ENCODE measurements around the gene SBDS. TPM values are rescaled to one million over a fixed set of nuclear protein-coding genes. Genes with fewer than 3 reads are reported as not detected.
"Not testable (repeated sequence)": the region's sequence is repeated elsewhere in the genome, so short reads cannot be mapped to it uniquely, and the experiment has no call there.

Gene SBDS
- total RNA-seq, 6 experiments from 2014 or later = 50.5 to 63.1 (median 60.5) TPM

DNA sequence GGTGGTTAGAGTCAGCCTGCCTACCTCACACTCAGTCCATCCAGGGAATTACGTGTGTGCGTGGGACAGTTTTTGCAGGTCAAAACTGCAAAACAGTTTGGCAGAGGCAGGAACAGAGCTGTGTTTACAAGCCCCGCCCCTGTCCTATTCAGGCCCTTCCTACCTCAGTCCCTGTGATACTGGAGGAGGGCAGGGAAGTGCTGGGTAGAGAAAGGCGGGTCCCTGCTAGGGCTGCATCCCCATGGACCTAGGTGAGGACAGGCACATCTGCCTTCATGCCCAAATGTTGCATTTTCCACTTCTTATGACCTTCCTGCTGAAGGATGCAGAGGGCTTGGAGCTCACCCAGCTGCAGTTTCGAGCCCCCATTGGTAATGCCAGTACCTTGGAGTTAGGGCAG lies 25.1 kb downstream of the SBDS start:
- no peaks in the 10 kb centered on the region for H3K4me1 ChIP-seq
- H3K36me3 ChIP-seq = no peaks in the 10 kb centered on the region
- H3K27ac ChIP-seq = no peak overlapping the region
- intact Hi-C loops (cut with DNase I) = no loop called here
- 75% methylated on average over 2 of the region's 5 CpGs for WGBS (ENCODE audit: insufficient coverage, low coverage, low lambda C conversion rate, missing lambda C conversion rate)
- TF ChIP-seq, protein P1, sequence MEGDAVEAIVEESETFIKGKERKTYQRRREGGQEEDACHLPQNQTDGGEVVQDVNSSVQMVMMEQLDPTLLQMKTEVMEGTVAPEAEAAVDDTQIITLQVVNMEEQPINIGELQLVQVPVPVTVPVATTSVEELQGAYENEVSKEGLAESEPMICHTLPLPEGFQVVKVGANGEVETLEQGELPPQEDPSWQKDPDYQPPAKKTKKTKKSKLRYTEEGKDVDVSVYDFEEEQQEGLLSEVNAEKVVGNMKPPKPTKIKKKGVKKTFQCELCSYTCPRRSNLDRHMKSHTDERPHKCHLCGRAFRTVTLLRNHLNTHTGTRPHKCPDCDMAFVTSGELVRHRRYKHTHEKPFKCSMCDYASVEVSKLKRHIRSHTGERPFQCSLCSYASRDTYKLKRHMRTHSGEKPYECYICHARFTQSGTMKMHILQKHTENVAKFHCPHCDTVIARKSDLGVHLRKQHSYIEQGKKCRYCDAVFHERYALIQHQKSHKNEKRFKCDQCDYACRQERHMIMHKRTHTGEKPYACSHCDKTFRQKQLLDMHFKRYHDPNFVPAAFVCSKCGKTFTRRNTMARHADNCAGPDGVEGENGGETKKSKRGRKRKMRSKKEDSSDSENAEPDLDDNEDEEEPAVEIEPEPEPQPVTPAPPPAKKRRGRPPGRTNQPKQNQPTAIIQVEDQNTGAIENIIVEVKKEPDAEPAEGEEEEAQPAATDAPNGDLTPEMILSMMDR (IDR thresholded peaks at IDR 0.05) = no peak
- no peak for TF ChIP-seq POLR2A (IDR thresholded peaks at IDR 0.05)
- no peak for ATAC-seq
- H3K4me3 ChIP-seq = no peak overlapping the region
- no peaks in the 10 kb centered on the region for H3K27me3 ChIP-seq
- H3K9me3 ChIP-seq = no peaks in the 10 kb centered on the region
- DNase-seq = no peak

DNA sequence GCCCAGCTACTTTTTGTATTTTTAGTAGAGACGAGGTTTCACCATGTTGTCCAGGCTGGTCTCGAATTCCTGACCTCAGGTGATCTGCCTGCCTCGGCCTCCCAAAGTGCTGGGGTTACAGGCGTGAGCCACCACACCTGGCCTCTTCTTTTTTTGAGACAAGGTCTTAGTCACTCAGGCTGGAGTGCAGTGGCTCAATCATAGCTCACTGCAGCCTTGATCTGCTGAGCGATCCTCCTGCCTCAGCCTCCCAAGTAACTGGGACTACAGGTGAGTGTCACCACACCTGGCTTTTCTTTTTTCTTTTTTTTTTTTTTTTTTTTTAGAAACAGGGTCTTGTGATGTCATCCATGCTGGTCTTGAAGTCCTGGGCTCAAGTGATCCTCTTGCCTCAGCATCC lies 26.4 kb downstream of the SBDS start:
- not testable (repeated sequence) for DNase-seq

DNA sequence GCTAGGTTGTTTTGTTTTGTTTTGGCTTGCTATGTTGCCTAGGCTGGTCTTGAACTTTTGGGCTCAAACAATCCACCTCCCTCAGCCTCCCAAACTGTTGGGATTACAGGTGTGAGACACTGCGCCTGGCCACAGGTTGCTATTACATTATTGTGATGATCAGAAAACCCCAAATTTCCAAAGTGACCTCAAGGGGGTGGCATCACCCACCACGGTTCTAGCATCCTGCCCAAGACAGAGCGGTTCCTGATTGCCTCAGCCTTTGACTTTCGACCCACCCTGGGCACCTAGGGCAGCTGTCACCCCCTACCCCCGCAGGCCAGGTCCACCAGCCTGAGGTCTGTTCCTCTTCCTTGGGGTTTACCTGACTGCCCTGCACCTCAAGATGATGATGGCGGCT lies 28.4 kb downstream of the SBDS start:
- intact Hi-C loops (cut with DNase I) = no loop called here
- 47% methylated on average over 2 of the region's 6 CpGs for WGBS (ENCODE audit: insufficient coverage, low coverage, low lambda C conversion rate, missing lambda C conversion rate)
- no peaks in the 10 kb centered on the region for H3K9me3 ChIP-seq
- no peak for TF ChIP-seq POLR2A (IDR thresholded peaks at IDR 0.05)
- TF ChIP-seq, protein P1 (IDR thresholded peaks at IDR 0.05) = no peak
- H3K4me1 ChIP-seq = no peaks in the 10 kb centered on the region
- no peaks in the 10 kb centered on the region for H3K36me3 ChIP-seq
- no peaks in the 10 kb centered on the region for H3K27me3 ChIP-seq
- ATAC-seq = no peak
- no peak overlapping the region for H3K4me3 ChIP-seq
- no peak overlapping the region for H3K27ac ChIP-seq
- no peak for DNase-seq

More for the DNA sequence above, 26.4 kb downstream of the SBDS start:
- 100% methylated on average over 1 of the region's 5 CpGs for WGBS (ENCODE audit: insufficient coverage, low coverage, low lambda C conversion rate, missing lambda C conversion rate)
- H3K4me1 ChIP-seq; H3K9me3 ChIP-seq; H3K4me3 ChIP-seq; H3K27me3 ChIP-seq; H3K27ac ChIP-seq; H3K36me3 ChIP-seq; intact Hi-C loops (cut with DNase I); ATAC-seq: not testable (repeated sequence)

DNA sequence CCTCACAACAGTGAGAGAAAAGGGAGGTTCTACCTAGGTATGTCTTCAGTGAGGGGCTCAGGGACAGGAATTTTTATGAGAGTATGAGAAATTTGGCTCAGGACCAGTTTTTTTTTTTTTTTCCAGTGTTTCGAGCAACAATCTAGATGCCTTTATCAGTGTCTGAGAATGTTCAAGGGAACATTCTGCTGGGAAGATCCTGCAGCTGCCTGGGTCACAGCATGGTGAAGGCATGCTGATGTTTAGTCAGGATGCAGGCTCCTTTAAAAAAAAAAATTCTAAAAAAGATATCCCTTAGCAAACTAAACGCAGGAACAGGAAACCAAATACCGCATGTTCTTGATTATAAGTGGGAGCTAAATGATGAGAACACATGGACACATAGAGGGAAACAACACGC lies 31.0 kb downstream of the SBDS start:
- no peaks in the 10 kb centered on the region for H3K27me3 ChIP-seq
- DNase-seq = no peak
- 51% methylated on average over 4 of the region's 4 CpGs for WGBS (ENCODE audit: insufficient coverage, low coverage, low lambda C conversion rate, missing lambda C conversion rate)
- TF ChIP-seq POLR2A (IDR thresholded peaks at IDR 0.05) = no peak
- TF ChIP-seq, protein P1 (IDR thresholded peaks at IDR 0.05) = no peak
- no peaks in the 10 kb centered on the region for H3K36me3 ChIP-seq
- H3K27ac ChIP-seq = no peak overlapping the region
- no peaks in the 10 kb centered on the region for H3K9me3 ChIP-seq
- peak in 2 of 4 donors; percentile 46 to 67 for ATAC-seq
- H3K4me1 ChIP-seq = no peaks in the 10 kb centered on the region
- intact Hi-C loops (cut with DNase I) = no loop called here
- no peak overlapping the region for H3K4me3 ChIP-seq

DNA sequence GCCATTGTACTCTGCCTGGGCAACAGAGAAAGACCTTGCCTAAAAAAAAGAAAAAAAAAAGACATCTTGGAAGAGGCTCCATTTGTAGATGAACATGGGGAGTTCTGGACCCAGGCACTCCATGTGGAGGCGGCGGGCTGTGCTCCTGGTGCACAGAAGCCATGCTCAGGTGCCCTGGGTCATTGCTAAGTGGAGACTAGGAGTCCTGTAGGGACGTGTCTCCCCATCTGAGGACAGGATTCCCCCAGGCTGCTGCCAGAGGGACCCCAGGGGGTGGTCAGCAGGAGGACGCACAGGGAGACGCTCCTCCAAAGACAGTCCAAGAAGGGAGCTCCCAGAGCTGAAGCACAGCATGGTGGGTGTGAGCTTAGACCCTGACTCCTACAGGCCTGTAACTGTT lies 34.3 kb downstream of the SBDS start:
- no peak overlapping the region for H3K4me3 ChIP-seq
- TF ChIP-seq, protein P1 (IDR thresholded peaks at IDR 0.05) = no peak
- no peak for DNase-seq
- no peaks in the 10 kb centered on the region for H3K9me3 ChIP-seq
- H3K4me1 ChIP-seq = no peaks in the 10 kb centered on the region
- intact Hi-C loops (cut with DNase I) = no loop called here
- no peak for ATAC-seq
- H3K27me3 ChIP-seq = no peaks in the 10 kb centered on the region
- H3K36me3 ChIP-seq = peaks cover 0 to 26% (median 5%) of the 10 kb centered on the region in 4 donors
- no peak overlapping the region for H3K27ac ChIP-seq
- WGBS (ENCODE audit: insufficient coverage, low coverage, low lambda C conversion rate, missing lambda C conversion rate) = 100% methylated on average over 1 of the region's 5 CpGs

All from right lobe of liver (tissue), 6 donors.